GM12874 (cell line): ENCODE results near the gene ZFPL1.

Experiments
- CTCF ChIP-seq: IDR thresholded peaks from 2 replicates; pipeline ENCODE4 v1.5.1; 2011; ENCODE audit warnings: low read depth, mild to moderate bottlenecking, control low read depth, low read length, moderate library complexity; ENCODE audit not compliant: insufficient read depth

The ZFPL1 gene

GRCh38 chr11:65130631-65131416, 46.8 kb downstream of the ZFPL1 start:
- TF ChIP-seq CTCF, result no peak

GRCh38 chr11:65131417-65131776, 47.4 kb downstream of the ZFPL1 start:
- no peak for TF ChIP-seq CTCF

- TF ChIP-seq CTCF, result no peak
Measured at GRCh38 chr11:65131895-65132237, 47.8 kb downstream of the ZFPL1 start.

- TF ChIP-seq CTCF, result no peak
Measured at GRCh38 chr11:65132238-65132987, 48.4 kb downstream of the ZFPL1 start.

- no peak for TF ChIP-seq CTCF
Measured at GRCh38 chr11:65132988-65133700, 49.1 kb downstream of the ZFPL1 start.

GRCh38 chr11:65133724-65134123, 49.7 kb downstream of the ZFPL1 start:
- TF ChIP-seq CTCF, result no peak

GRCh38 chr11:65134240-65134951, 50.4 kb downstream of the ZFPL1 start, which contains the start of gene SYVN1:
Gene SYVN1, minus strand, starts transcription at chr11:65134519. Its CDS starts 918 bp downstream, at chr11:65133601.
- TF ChIP-seq CTCF, result no peak
